Effector CD8-positive, alpha-beta T cell (primary cell): ENCODE measurements around the gene FBXL14.

Experiments used
- DNase-seq: peaks from one replicate; lab custom pipeline; 2025; lab: John Stamatoyannopoulos, UW

The FBXL14 gene

GRCh38 chr12:1593174-1594005, 991 bp downstream of the FBXL14 start:
- peak; percentile 35 for DNase-seq

- DNase-seq, result peak; percentile 13
Observed at GRCh38 chr12:1592444-1593173, 1.8 kb downstream of the FBXL14 start.

DNA sequence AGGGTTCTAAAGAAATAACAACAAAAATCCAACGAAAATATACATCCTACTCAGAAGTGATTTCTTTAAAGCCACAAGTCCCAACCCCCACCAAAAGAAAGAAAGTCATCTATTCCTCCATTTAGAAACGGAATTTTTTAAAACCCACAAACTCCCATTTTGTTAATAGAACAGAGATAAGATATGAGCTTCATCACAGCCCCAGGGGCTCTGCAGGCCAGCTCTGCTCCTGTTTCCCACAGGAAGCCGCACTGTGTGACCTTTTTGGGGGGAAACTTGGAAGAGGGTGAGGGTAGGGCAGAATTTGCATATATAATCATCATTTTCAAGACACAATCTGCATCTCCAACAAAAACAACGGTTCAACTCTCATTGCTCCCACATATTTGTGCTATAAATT, 2.8 kb downstream of the FBXL14 start:
- no peak for DNase-seq

DNA sequence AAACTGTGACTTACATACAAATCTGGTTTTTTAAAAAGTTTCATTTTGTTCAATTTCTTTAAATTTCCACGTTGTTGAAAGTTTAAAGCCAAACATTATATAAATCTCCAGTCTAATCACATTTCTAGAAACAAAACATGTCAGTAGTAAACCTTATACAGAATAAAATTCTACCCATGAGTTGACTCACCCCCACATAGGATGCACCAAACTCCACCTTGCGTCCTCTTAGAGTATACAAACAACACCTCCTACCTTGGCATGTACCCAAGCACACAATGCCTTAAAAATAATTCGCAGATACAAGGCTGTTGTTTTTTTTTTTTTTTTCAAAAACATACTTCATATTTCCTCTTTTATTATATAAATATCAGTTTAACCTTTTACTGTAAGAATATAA, 3.3 kb downstream of the FBXL14 start:
- DNase-seq, result no peak

- no peak for DNase-seq
Observed at GRCh38 chr12:1590221-1590979, 4.0 kb downstream of the FBXL14 start.

DNA sequence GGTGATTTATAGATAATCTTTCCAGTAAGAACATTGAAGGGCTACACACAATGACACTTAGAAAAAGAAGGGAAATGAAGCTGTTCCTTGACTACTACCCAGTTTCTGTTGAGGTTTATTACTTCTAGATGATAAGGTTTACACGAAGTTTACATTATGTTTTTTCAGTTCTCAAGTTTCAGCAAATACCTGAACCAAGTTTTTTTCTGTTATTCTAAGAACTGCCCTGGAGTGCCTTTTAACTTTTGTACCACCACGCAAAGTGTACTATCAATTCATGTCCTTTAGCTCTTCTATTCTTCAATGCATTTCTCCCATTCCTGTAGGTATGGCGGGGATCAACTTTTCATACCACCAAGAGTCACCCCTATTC, 5.8 kb downstream of the FBXL14 start:
- DNase-seq, result no peak

- no peak for DNase-seq
Observed at GRCh38 chr12:1587927-1588574, 6.3 kb downstream of the FBXL14 start.

DNA sequence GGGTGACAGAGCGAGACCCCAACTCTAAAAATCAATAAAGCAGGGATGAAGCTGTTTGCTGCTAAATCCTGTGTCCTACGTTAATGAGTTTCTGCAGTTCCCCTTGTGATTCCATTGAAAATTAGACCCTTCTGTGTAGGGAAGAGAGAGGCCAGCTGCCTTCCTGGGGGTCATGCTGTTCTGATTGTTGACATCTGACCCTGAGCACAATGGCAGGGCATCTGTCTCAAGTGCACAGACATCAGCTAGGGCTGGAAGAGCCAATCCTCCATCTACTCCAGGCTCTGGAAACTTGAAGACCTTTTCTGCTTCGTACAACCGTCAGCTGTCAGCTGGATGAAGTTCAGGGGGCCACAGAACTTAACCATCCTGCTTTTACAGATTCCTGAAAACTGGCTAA, 10.1 kb downstream of the FBXL14 start:
- no peak for DNase-seq

DNA sequence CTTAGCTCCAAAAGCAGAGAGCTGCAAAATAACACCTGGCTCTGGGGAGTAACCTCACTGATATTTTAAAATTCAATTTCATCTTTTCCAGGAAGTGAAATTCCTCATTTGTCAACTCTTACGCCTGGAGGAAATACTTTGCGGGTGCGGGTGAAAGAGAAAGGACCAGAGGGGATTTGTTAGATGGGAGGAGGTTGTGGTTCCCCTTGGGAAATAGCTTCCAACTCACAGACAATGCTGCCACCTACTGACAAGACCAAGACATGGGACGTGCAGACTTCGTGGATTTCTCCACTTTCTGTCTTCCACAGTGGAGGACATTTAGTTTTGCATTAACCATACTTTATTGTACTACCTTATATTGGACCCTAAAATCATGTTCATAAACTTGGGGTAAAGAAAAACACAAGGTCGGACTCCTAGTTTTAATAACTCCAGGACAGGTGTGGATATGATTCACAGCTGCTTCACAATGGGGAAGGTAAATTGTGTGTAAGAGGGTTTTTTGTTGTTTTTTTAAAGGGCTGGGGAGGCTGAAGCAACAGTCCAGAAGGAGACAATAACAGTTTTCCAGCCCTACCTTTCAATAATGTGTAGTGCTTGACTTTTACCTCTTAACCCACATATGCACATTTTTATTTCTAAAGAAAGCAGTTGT, 10.8 kb downstream of the FBXL14 start:
- peak; percentile 50 for DNase-seq

- DNase-seq, result no peak
Observed at GRCh38 chr12:1582709-1583050, 11.7 kb downstream of the FBXL14 start.

- no peak for DNase-seq
Observed at GRCh38 chr12:1581973-1582708, 12.2 kb downstream of the FBXL14 start.

GRCh38 chr12:1580526-1580925, 13.9 kb downstream of the FBXL14 start:
- DNase-seq, result no peak

- no peak for DNase-seq
Observed at GRCh38 chr12:1579651-1580435, 14.5 kb downstream of the FBXL14 start.

DNA sequence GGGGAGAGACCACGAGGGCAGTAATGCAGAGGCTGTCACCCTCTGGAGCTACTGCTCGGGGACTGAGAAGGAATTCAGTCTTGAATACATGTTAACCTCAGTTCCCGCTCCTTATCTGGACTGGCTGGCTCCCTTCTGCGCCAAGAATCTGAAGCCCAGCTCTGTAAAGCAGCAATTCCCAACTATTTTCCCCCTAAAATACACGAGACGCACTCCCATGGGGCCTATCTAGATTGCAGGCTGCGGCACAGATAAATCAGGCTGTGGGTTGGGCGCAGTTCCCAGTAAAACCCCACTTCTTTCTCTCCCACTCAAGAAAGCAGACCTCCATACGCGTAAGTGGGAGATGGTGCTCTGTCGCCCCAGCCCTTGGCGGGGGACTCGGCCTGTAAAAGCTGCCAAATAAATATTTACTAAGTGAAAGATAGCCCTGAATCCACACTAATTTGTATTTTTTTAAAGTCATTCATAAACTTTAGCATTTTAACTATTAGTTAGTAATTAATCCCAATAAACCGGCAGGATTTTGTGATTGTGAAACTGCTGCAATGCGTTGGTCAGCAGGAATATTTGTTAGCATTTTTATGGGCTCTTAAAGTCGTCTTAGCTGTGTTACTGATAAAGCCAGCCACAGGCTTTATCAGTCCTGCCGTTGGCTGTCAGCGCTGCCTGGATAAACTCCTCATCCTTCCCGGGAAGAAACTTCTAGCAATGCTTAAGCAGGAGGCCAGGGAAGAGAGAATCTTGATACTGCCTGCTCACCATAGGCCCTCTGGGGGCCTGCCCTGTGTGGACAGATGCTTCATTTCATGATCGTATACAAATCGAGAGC, 17.8 kb downstream of the FBXL14 start:
- no peak for DNase-seq

DNA sequence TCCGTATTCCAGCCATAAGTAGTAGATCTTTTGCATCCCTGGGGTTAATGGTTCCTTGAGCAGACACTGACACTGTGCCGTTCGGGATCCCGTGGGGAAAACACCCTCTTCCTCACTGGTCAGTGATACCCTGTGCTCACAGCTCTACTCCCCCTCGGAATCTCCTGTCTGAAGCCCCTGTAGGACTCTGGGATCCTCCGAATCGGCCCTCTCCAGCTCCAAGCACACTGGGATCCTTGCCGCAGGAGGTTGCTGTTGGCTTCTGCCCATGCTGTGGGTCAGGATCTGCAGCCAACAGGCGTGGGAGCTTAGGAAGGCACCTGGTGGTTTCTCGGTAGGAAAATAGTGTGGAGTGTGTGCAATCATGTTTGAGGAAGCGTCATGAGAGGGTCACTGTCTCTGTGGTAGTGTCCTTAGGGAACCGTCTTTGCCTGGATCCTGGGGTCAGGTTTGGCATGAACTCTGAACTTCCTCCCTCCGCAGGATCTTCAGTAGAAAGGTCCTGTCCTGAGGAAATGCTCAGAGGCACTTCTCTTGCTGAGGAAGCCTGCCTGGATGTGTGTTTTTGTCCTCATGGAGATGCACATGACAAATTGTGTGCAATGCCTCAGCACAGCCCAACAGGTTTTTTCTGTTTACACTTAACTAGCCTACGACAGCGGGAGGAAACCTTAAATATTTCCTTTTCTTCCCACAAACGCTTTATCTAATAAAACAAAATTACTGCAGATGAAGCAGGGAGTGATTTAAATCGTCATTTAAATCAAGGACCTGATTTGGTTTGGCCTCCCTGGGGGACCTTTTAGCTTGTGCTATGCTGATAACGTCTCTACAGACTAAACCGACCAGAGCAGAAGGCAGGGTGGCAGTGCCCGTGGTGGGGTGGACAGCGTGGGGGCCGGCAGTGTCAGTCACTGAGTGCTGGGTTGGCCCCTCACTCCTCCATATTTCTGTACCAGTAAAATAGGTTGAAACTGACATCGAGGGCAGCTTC, 18.7 kb downstream of the FBXL14 start:
- DNase-seq, result no peak

DNA sequence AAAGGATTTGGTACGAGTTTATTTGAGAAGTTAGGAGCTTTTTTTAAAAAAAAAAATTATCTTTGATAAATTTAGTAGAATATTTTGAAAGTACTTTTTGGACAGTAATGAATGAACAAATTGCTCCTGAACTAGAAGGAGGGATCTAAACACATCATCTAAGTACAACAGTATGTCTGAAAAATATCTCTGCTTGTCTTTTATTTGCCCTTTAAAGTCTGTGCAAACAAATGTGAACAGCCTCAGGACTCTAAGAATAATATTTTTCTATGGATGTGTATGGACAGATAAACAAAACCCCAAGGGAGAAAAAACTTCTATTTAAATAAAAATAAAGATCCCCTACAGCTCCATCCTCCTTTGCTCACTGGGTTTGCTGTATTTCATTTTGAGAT, 19.5 kb downstream of the FBXL14 start:
- DNase-seq, result no peak

DNA sequence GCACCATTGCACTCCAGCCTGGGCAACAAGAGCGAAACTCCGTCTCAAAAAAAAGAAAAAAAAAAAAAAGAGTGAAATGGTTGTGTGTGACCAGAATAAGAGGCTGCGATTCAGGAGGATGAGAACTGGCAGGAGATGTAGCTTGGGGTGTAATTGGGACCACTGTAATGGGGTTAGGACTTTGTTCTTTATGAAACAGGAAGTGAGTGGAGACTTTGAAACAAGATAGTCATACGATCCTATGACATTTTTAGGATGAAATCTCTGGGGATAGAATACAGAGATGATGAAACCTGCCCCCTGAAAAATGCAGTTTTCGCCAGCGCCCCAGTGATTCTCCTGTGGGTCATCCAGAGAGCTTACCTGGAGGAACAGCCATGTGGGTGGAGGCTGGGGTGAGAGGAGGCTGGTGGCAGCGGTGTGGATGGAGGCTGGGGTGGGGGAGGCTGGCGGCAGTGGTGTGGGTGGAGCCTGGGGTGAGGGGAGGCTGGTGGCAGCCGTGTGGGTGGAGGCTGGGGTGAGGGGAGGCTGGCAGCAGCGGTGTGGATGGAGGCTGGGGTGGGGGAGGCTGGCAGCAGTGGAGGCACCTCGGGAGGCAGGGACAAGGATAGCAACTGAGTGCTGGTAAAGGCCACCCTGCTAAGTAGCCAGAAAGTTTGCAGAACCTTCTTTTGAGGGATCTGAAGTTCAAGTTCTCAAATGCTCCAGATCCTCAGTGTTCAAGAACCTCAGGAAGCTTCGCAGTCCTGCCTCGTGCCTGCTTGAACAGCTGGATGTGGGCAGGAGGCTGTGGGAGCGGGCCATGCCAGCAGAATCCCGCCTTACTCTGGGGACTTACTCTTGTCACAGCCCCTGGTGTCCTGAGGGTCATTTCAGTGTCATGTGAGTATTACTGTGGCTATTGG, 20.2 kb downstream of the FBXL14 start:
- DNase-seq, result no peak
